BJ (cell line): ENCODE data around the gene COPZ2. TPM values are rescaled to one million over a fixed set of nuclear protein-coding genes. Genes with fewer than 3 reads are reported as not detected.

Experiments
- CTCF ChIA-PET: fragments of 350-600 bp; formaldehyde crosslinking; extraction: SDS; loops from one replicate; lab custom pipeline; 2021; ENCODE audit warnings: antibody characterized with exemption, inconsistent platforms; lab: Yijun Ruan, JAX
- POLR2A ChIA-PET: fragments of 300-600 bp; sonication (Branson Sonifier 250); formaldehyde crosslinking; extraction: SDS; loops from one replicate; lab custom pipeline; 2021; ENCODE audit warnings: antibody characterized with exemption; lab: Charles Lee
- DNase-seq: peaks from one replicate; pipeline ENCODE4 v3.0.0-alpha.2; 2011; ENCODE audit warnings: low read depth
- H3K27me3 ChIP-seq: 2 replicates; pipeline ENCODE4 v1.6.0; 2011; ENCODE audit warnings: low read length; ENCODE audit not compliant: control insufficient read depth, insufficient read depth
- H3K36me3 ChIP-seq: 2 replicates; pipeline ENCODE4 v1.5.1; 2011; ENCODE audit warnings: low read length; ENCODE audit not compliant: control insufficient read depth, insufficient read depth
- H3K4me3 ChIP-seq: 2 replicates; pipeline ENCODE4 v1.5.1; 2011; ENCODE audit warnings: low read depth, mild to moderate bottlenecking, control low read depth, low read length
- CTCF ChIP-seq: IDR thresholded peaks from 2 replicates; pipeline ENCODE4 v1.5.1; 2011; ENCODE audit warnings: low read depth, mild to moderate bottlenecking, control low read depth, inconsistent platforms, low read length, moderate library complexity; ENCODE audit not compliant: insufficient read depth
- polyA plus RNA-seq: library from polyadenylated mRNA; depleted of rRNA; stranded (reverse); fragments of >200 nt; gene quantifications from 2 replicates; pipeline ENCODE4 v1.2.3, GENCODE V29; 2011

COPZ2 gene
- polyA plus RNA-seq, 1 experiment, result 132 TPM

GRCh38 chr17:48051706-48052486, 14.3 kb upstream of the COPZ2 start:
- H3K4me3 ChIP-seq, result peak overlapping the region; percentile 14; the same call in 1 of the 2 replicates
- DNase-seq, result peak; percentile 60
- no peaks in the 10 kb centered on the region for H3K27me3 ChIP-seq
- peak; percentile 24; the same call in 1 of the 2 replicates for TF ChIP-seq CTCF
- POLR2A ChIA-PET, result no interaction called here
- CTCF ChIA-PET, result interaction anchor here (1.2 to 1.6 kb wide), 3 partner anchors 15 to 56 kb away, joined by 3 to 10 read pairs (median 3); no protein-coding TSS in a partner anchor
- H3K36me3 ChIP-seq, result peaks cover 10% of the 10 kb centered on the region

GRCh38 chr17:48051283-48051682, 13.7 kb upstream of the COPZ2 start:
- Histone ChIP-seq H3K4me3 (no peak overlapping the region), H3K36me3 (peaks cover 4% of the 10 kb centered on the region), H3K27me3 (no peaks in the 10 kb centered on the region)
- TF ChIP-seq CTCF, result no peak
- DNase-seq, result no peak
- ChIA-PET CTCF (interaction anchor here (1.0 to 5.7 kb wide), 2 partner anchors 24 to 25 kb away, joined by 3 to 44 read pairs; no protein-coding TSS in a partner anchor), POLR2A (no interaction called here)

GRCh38 chr17:48048384-48049126, 11.0 kb upstream of the COPZ2 start:
- no peak for TF ChIP-seq CTCF
- no peak for DNase-seq
- POLR2A ChIA-PET, result interaction anchor here (0.6 to 1.6 kb wide), 5 partner anchors 13 to 101 kb away, joined by 3 to 13 read pairs (median 3); partner anchors contain the start of gene CDK5RAP3
- Histone ChIP-seq H3K36me3 (peaks cover 4% of the 10 kb centered on the region), H3K4me3 (peak overlapping the region; percentile 79), H3K27me3 (no peaks in the 10 kb centered on the region)
- CTCF ChIA-PET, result interaction anchor here (0.6 to 5.7 kb wide), 12 partner anchors 9 to 78 kb away, joined by 3 to 44 read pairs (median 4); partner anchors contain the start of genes CDK5RAP3 and COPZ2

GRCh38 chr17:48047741-48048383, 10.3 kb upstream of the COPZ2 start, which contains the start of gene NFE2L1:
NFE2L1 (plus strand) TSS chr17:48048359; CDS start chr17:48051119, 2,760 bp downstream.
- Histone ChIP-seq H3K36me3 (peaks cover 4% of the 10 kb centered on the region), H3K4me3 (peak within 1 kb of the TSS; percentile 79), H3K27me3 (no peaks in the 10 kb centered on the region)
- ChIA-PET POLR2A (interaction anchor here (0.7 to 1.6 kb wide), 3 partner anchors 23 to 102 kb away, joined by 3 to 13 read pairs (median 3); partner anchors contain the start of gene CDK5RAP3), CTCF (interaction anchor here (1.0 to 5.7 kb wide), 10 partner anchors 10 to 69 kb away, joined by 3 to 44 read pairs (median 6); partner anchors contain the start of gene COPZ2)
- no peak for TF ChIP-seq CTCF
- DNase-seq, result peak; percentile 98
